ENCODE measurements around the gene ASB4. TPM values are rescaled to one million over a fixed set of nuclear protein-coding genes. Genes with fewer than 3 reads are reported as not detected.

Gene ASB4
- polyA plus RNA-seq, 1 experiment: not detected

GRCh38 chr7:95467912-95468607, 17.7 kb upstream of the ASB4 start:
- ChIA-PET POLR2A (no interaction called here), CTCF (interaction anchor here (0.6 kb wide), 1 partner anchor 1019 kb away, joined by 3 read pairs; no protein-coding TSS in a partner anchor)
- Histone ChIP-seq H3K27me3 (ENCODE audit: control insufficient read depth, insufficient read depth, low read length) (no peaks in the 10 kb centered on the region), H3K4me3 (ENCODE audit: low read depth, low read length) (no peak overlapping the region), H3K36me3 (ENCODE audit: control insufficient read depth, insufficient read depth, low read length) (no peaks in the 10 kb centered on the region)
- no peak for DNase-seq (ENCODE audit: low read depth)
- no peak for TF ChIP-seq CTCF (IDR thresholded peaks at IDR 0.05; ENCODE audit: insufficient read depth, low read depth, low read length)

GRCh38 chr7:95469187-95469586, 16.6 kb upstream of the ASB4 start:
- no peak for DNase-seq (ENCODE audit: low read depth)
- POLR2A ChIA-PET: no interaction called here
- Histone ChIP-seq H3K27me3 (ENCODE audit: control insufficient read depth, insufficient read depth, low read length) (no peaks in the 10 kb centered on the region), H3K36me3 (ENCODE audit: control insufficient read depth, insufficient read depth, low read length) (no peaks in the 10 kb centered on the region), H3K4me3 (ENCODE audit: low read depth, low read length) (no peak overlapping the region)
- CTCF ChIA-PET: no interaction called here
- TF ChIP-seq CTCF (IDR thresholded peaks at IDR 0.05; ENCODE audit: insufficient read depth, low read depth, low read length): no peak

DNA sequence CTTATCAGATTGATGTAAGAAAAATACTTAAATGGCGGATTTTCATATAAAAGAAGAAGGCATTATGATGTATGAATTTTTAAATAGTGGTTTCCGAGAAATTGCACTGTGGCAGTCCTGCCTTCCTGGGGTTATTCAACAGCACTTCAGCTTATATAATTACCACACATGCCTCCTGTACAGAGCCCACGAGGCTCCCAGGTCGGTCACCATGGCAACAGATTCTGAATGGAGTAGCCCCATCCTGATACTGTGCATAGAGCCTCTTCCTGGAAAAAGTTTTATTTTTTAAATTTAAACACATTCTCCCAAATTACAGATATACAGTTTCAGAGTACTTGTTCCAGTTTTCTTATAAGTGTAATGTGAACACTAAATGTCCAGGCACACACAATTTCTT, 15.9 kb upstream of the ASB4 start:
- H3K27me3 ChIP-seq (ENCODE audit: control insufficient read depth, insufficient read depth, low read length): no peaks in the 10 kb centered on the region
- ChIA-PET POLR2A (no interaction called here), CTCF (interaction anchor here (1.1 kb wide), 1 partner anchor 9 kb away, joined by 3 read pairs; no protein-coding TSS in a partner anchor)
- no peaks in the 10 kb centered on the region for H3K36me3 ChIP-seq (ENCODE audit: control insufficient read depth, insufficient read depth, low read length)
- TF ChIP-seq CTCF (IDR thresholded peaks at IDR 0.05; ENCODE audit: insufficient read depth, low read depth, low read length): no peak
- no peak for DNase-seq (ENCODE audit: low read depth)
- no peak overlapping the region for H3K4me3 ChIP-seq (ENCODE audit: low read depth, low read length)

GRCh38 chr7:95470452-95470851, 15.3 kb upstream of the ASB4 start:
- no peak for DNase-seq (ENCODE audit: low read depth)
- Histone ChIP-seq H3K27me3 (ENCODE audit: control insufficient read depth, insufficient read depth, low read length) (no peaks in the 10 kb centered on the region), H3K4me3 (ENCODE audit: low read depth, low read length) (no peak overlapping the region), H3K36me3 (ENCODE audit: control insufficient read depth, insufficient read depth, low read length) (no peaks in the 10 kb centered on the region)
- ChIA-PET POLR2A (no interaction called here), CTCF (interaction anchor here (1.0 to 1.1 kb wide), 2 partner anchors 9 kb away, joined by 3 read pairs; no protein-coding TSS in a partner anchor)
- TF ChIP-seq CTCF (IDR thresholded peaks at IDR 0.05; ENCODE audit: insufficient read depth, low read depth, low read length): no peak

- H3K4me3 ChIP-seq (ENCODE audit: low read depth, low read length): no peak overlapping the region
- no peaks in the 10 kb centered on the region for H3K27me3 ChIP-seq (ENCODE audit: control insufficient read depth, insufficient read depth, low read length)
- ChIA-PET POLR2A (no interaction called here), CTCF (interaction anchor here (0.8 to 1.0 kb wide), 2 partner anchors 9 to 1026 kb away, joined by 3 read pairs; no protein-coding TSS in a partner anchor)
- TF ChIP-seq CTCF (IDR thresholded peaks at IDR 0.05; ENCODE audit: insufficient read depth, low read depth, low read length): no peak
- no peaks in the 10 kb centered on the region for H3K36me3 ChIP-seq (ENCODE audit: control insufficient read depth, insufficient read depth, low read length)
- no peak for DNase-seq (ENCODE audit: low read depth)
These were observed 14.7 kb upstream of the ASB4 start for GRCh38 chr7:95471071-95471470.

Data from BJ (cell line).